GM21619 (cell line): ENCODE data around the gene SLC35A2.

Experiments used
- ATAC-seq: cut with Tn5 transposase; IDR thresholded peaks from one replicate; pipeline ENCODE4 v1.9.1; 2021; ENCODE audit not compliant: unreplicated experiment

Gene SLC35A2

DNA sequence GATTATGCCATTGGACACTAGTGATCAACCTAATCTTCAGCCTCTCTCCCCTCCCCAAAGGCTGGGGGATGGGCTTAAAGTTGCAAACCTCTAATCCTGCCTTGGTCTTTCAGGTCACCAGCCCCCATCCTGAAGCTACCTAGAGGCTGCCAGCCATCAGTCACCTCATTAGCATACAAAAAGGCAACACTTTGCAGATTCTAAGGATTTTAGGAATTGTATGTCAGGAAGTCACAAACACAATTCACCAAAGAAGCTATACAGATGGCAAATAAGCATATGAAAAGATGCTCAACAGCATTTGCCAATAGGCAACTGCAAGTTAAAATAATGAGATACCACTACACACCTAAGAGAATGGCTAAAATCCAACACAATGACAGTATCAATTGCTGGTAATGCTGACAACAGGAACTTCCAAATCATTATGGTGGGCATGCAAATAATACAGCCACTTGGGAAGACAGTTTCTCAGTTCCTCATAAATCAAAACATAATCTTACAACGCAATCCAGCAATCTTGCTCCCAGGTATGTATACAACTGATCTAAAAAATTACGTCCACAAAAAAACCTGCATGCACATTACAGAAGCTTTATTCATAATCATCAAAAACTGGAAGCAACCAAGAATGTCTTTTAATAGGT, 16.4 kb upstream of the SLC35A2 start:
- ATAC-seq = no peak

DNA sequence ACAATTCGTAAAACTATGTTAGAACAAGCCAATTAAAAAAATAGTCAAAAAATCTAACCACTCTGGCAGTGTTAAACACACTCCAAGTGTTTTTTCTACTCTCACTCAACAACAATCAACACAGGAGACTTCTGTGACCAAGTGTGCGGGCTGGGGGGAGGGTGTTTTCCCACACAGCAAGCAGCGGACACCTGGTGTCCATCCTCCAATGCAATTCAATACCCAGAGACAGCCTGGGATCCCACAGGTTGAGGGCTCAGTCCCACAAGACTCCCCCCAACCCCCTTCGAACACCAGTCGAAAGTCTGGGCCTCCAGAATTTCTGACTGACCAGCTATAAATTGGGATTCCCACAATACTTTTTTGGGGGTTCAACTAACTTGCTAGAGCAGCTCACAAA, 15.7 kb upstream of the SLC35A2 start:
- no peak for ATAC-seq

DNA sequence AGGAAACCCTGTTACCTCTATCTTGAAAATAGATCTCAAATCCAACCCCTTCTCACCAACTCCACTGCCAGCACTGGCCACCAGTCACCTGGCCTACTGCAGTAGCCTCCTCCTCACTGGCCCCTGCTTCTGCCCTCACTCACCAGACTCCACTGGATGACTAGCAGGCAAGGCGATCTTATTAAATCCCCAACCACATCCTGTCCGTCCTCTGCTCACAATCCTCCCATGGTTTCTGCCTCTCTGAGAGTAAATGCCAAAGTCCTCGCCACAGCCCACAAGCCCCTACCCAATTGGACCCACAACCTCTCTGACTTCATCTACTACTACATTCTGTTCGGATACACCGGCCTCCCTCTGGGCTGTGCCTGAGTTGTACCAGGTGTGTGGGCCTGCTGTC, 12.8 kb upstream of the SLC35A2 start:
- no peak for ATAC-seq

GRCh38 chrX:48923771-48924170, 12.3 kb upstream of the SLC35A2 start:
- ATAC-seq = no peak

- no peak for ATAC-seq
Observed at GRCh38 chrX:48920718-48921104, 9.3 kb upstream of the SLC35A2 start.

GRCh38 chrX:48919947-48920717, 8.7 kb upstream of the SLC35A2 start:
- ATAC-seq = no peak

- ATAC-seq = no peak
Observed at GRCh38 chrX:48919360-48919841, 8.0 kb upstream of the SLC35A2 start.

DNA sequence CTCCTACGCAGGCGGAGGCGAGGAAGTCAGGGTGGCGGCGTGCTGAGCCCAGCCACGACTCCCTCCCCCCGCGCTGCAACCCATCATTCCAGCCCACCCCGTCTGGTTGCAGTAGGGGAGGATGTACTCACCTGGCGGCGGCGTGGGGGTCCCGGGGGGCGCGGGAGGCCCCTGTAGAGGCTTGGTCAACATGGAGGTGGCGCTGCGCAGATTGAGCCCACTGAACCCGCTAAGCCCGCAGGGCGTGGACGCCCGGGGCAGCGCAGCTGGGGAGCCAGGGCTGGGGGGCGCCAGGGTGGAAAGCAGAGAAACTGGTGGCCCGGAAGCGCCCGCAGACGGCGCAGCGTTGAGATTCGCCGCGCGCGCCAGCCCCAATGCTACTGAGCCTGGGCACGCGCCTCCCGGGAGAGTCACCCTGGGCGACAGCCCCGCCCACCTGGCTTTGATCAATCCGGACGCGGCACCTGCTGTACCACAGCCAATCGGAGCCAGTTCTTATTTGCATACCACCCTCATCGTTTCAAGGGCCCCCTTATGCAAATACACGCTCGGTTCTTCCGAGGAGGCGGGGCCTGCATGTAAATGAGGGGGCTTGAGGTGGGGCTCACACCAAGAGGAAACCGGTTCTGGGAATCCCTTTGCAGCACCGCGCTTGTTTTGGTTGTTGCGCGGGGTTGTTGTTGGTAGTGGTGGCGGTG, 7.3 kb upstream of the SLC35A2 start, which contains the start of gene PIM2:
TSS of gene PIM2 (minus strand) at position 382 of the 698 bp plus-strand sequence. CDS start at position 192, 190 bp downstream.
- ATAC-seq = peak; percentile 65

DNA sequence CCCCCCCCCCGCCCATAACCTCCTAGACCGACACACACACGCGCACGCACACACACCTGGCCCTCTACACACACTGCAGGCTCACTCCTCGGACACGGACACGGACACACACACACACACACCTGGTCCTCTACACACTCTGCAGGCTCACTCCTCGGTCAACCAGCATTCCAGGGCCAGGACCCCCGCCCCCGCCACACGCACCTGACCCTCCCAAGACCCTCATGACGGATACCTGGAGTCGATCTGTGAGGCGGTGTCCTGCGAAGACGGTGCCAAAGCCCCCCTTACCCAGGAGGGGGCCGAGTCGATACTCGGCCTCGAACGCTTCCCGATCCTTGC, 6.8 kb upstream of the SLC35A2 start:
- no peak for ATAC-seq

- peak; percentile 30 for ATAC-seq
Observed at GRCh38 chrX:48917139-48918001, 5.9 kb upstream of the SLC35A2 start.

- no peak for ATAC-seq
Observed at GRCh38 chrX:48914593-48915493, 3.4 kb upstream of the SLC35A2 start.

DNA sequence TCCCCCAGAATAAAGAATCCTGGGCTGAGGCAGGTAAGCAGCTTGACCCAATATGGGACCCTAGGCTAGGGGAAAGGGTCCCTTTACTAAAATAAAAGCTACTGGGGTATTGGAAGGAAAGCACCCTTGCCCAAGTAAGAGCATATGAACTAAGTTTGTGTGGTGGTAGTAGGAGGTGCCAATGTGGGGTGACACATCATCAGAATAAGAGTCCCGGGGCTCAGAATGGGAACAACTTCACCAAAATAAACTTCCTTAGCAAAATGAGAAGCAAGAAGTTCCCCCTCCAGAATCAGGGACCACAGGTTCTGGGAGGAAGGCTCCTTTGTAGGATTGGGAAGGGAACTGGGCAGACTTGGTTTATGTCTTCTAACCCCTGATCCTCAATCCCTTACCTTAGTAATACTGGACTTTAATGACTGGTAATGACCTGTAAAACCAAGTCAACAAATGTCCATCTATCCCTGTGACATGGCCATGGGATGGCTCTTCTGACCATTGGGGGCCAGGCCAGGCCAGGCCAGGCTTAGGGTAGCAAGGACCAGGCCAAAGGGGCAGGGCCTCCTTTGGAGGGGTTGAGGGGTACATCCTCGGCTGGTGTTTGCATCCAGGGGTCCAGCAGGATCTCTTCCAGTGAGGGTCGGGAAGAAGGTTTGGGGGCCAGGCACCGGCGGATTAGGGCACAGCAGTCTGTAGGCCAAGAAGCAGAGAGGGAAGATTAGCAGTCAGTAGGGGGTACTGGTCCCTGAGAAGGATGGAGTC, 2.3 kb upstream of the SLC35A2 start:
- ATAC-seq = no peak

- ATAC-seq = no peak
Observed at GRCh38 chrX:48910926-48911411, 477 bp downstream of the SLC35A2 start.

- no peak for ATAC-seq
Observed at GRCh38 chrX:48909703-48910294, 1.6 kb downstream of the SLC35A2 start.

DNA sequence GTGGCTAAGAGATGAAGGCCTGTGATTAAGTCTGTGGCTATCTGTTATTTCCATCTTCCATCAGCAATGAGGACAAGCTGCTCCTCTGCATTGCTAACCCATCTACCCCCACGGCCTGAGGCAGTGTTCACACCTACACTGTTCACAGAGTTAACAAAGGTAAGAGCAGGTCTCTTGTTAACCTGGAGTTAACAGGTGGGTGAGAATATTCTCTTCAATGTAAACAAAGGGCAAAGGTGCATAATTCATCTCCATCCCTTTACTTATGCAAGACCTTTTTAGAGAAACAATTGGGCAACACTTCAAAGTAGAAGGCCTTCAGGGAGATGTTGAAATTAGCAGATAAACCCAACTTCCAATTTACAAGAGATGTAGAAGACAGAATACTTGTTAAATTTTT, 2.8 kb downstream of the SLC35A2 start:
- no peak for ATAC-seq

GRCh38 chrX:48905090-48905790, 6.2 kb downstream of the SLC35A2 start:
- no peak for ATAC-seq

DNA sequence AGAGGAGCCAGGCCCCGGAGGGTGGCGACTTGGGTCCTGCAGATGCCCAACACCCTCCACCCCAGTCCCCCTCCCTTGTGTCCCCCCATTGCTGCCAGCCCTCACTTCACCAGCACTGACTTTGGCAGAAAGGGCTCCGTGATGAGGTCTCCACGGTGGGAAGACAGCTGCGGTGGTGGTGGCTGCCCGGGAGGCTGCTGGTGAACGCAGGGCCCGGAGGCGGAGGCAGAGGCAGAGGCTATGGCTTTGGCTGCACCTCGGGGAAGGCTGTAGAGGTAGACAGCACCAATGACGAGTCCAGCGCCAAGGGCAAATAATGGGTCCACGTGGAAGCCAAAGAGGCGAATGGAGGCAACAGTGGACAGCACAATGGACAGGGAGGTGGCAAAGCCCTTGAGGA, 6.8 kb downstream of the SLC35A2 start:
- ATAC-seq = no peak

DNA sequence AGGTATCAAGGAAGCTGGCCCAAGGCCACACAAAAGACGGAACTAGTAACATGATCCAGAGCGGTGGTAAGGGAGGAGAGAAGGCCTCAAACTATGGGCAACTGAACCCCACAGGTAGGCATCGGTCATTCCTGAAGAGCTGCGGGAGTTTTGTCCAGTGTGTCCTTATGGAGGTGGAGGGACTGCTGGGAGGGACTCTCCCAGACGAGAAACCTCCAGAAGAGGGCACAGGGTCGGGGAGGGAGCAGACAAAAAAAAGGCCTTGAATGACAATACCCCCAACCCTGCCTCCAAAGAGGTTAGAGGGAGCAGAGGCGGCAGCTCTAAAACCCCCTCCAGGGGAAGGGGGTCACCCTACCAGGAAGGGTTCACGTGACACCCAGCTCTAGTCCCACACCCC, 7.3 kb downstream of the SLC35A2 start:
- ATAC-seq = no peak
